GM12892 (cell line): ENCODE measurements around the gene MOV10L1.
A peak's percentile ranks its signal among the peaks of the same experiment; 100 is the strongest.

Experiments
- DNase-seq: peaks from one replicate; pipeline ENCODE4 v3.0.0; 2011; ENCODE audit not compliant: insufficient read length
- FAIRE-seq: peaks from 2 replicates; lab custom pipeline; 2011; peaks lifted over from hg19 to GRCh38; lab: Jason Lieb, UNC
- POLR2A ChIP-seq: IDR thresholded peaks from 2 replicates; pipeline ENCODE4 v1.6.1; 2011; ENCODE audit warnings: low read depth, low read length, control low read depth
- POLR2AphosphoS5 ChIP-seq: IDR thresholded peaks from 2 replicates; pipeline ENCODE4 v1.6.1; 2011; ENCODE audit warnings: low read depth, low read length, control low read depth
- TAF1 ChIP-seq: IDR thresholded peaks from 2 replicates; pipeline ENCODE4 v1.6.1; 2011; ENCODE audit warnings: low read depth, mild to moderate bottlenecking, control low read depth, low read length, borderline replicate concordance

MOV10L1 gene

DNA sequence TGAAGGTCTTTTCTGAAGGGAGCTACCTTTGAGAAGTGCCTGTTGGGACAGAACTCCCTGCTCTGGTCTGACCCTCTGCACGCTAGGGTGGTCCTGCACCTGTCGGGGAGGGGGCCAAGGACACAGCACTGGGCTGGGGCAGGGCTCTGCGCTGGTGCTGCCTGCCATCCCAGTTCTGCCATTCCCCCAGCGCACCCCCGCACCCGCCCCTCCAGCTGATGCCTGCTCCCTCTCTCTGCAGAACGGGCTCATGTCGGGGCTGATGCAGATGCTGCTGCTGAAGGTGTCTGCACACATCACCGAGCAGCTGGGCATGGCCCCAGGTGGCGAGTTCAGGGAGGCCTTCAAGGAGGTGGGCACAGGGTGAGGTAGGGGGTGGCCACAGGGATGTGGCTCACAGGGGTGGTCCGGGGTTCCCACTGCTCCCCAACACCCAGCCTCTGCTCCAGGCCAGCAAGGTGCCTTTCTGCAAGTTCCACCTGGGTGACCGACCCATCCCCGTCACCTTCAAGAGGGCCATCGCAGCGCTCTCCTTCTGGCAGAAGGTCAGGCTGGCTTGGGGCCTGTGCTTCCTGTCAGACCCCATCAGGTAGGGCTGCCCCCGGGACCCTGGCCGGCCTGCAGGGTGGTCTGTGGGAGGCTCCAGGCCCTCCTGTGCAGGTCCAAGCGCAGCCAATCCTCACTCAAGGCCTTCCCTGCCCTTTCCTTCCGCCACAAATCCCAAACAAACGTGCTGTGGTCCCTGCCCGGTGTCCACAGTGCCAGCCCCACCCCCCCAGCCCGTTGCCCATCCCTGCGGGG lies 107.4 kb downstream of the MOV10L1 start:
- no peak for DNase-seq
- TF ChIP-seq POLR2A (0 out of 2 replicates have a peak, but pooled peaks have one; percentile 6), TAF1 (no peak), POLR2AphosphoS5 (no peak; the same call in 1 of the 2 replicates)
- no peak for FAIRE-seq

DNA sequence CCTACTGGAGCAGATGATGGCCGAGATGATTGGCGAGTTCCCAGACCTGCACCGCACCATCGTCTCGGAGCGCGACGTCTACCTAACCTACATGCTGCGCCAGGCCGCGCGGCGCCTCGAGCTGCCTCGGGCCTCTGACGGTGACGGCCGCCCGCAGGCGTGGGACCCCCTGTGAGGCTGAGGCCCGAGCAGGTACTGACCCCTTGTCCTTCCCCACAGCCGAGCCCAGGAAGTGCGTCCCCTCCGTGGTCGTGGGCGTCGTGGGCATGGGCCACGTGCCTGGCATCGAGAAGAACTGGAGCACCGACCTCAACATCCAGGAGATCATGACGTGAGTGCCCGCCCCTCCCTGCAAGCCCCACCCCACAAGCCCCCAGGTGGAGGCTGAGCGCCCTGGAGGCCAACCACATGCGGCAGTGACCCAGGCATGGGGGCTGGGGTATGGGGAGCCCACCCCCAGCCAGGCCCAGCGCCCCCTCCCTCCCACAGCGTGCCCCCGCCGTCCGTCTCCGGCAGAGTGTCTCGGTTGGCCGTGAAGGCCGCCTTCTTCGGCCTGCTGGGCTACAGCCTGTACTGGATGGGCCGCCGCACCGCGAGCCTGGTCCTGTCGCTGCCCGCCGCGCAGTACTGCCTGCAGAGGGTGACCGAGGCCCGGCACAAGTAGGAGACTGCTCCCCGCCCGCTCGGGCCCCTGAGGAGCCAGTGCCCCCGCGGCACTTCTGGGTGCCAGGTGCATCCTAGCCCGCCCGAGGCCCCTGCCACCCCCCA lies 108.2 kb downstream of the MOV10L1 start:
- no peak for TF ChIP-seq TAF1
- TF ChIP-seq POLR2A = 0 out of 2 replicates have a peak, but pooled peaks have one; percentile 7
- DNase-seq (no peak), FAIRE-seq (no peak)

DNA sequence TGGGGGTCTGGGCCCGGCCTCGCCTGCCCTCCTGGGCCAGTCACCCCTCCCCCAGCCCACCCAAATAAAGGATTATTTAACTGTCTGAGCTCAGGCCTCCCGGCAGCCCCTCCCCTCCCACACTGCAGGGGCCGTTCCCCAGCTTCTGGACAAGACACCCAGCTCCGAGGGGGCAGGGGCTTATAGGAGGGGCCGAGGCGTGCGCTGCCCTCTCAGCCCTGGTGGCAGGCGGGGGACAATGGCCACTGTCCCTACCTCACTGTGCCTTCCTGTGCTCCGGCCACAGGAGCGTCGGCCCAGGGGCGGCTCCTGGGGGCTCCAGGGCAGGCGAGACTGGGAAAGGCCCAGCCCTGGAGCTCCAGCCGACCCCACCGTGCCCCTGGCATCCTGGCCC lies 108.8 kb downstream of the MOV10L1 start:
- no peak for TF ChIP-seq POLR2AphosphoS5
- TF ChIP-seq POLR2A = no peak
- no peak for TF ChIP-seq TAF1
- DNase-seq = no peak
- FAIRE-seq = no peak

DNA sequence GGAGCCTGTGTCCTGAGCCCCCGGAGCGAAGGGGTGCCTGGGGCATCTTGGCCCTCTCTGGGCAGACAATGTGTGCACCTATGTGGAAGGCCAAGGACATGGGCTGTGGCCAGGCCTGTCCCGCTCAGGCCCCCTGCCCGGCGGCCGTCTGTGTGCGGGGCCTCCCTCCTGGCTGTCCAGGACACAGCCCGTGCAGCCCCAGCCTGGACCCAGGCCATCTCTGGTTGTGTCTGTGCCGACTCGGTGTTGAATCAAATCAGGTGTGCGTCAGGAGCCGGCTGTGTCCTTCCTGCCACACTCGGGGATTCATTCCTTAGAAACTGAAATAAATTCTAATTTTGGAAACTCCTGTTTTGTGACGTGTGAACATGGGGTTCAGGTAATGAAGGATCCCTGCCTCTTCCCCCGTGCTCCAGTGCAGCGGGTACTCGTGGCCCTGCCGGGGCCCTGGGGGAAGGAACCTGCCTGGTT lies 109.5 kb downstream of the MOV10L1 start:
- DNase-seq (no peak), FAIRE-seq (no peak)
- TF ChIP-seq POLR2A (no peak), TAF1 (no peak), POLR2AphosphoS5 (no peak)

DNA sequence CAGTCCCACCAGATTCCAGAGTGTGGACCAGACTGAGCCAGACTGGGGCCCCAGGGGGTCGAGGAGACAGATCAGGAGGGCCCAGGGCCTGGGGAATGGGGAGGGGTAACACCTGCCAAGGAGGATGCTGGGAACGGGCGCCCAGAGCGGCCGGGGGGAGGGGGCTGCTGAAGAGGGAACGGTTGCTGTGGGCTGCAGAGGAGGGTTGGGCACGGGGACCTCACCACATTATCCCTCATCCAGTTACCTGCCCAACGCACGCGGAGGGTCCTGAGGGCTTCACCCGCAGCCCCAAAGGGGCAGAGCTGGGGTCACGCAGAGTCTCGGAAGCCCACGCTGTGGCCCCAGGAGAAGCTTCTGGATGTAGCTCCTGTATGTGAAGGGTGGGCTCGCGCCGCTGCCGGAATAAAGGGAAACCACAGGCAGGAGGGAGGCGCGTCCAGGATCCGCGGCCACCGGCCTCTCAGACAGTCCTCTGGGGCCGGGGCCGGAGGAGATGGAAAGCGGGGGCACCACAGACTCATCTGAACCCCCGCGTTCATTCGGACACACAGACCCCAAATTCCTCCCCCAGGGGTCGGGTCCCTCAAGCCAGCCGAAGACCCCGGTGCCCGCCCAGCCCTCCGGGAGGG lies 110.1 kb downstream of the MOV10L1 start:
- no peak for FAIRE-seq

DNA sequence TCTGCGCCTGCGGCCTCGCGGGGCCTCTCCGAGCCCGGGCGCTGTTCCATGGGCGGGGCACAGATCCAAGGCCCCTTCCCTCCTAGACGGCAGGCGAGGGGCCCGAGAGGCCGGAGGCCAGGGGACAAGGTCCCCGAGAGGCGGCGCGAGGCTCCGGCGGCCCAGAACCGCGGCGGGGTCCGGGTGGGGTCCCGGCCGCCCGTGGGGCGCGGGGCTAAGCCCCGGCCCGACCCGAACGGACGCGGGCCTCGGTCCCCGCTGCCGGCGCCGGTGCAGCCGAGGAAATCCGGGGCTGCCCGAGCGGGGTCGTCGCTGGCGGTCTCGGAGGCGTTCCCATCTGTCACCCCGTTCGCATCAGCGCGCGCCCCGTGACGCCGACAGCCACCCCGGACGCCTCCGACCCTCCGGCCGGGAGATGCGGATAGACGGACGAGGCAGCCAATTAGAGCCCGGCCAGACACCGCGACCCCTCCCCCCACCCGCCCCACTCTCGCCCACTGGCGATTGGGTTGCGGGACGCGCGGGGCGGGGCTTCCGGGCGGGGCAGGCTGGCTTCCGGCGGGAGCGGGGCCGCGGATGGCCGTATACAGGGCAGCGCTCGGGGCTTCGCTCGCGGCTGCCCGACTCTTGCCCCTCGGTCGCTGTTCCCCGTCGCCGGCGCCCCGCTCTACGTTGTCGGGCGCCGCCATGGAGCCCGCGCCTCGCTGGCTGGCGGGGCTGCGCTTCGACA lies 110.8 kb downstream of the MOV10L1 start, which contains the start of gene SELENOO:
TSS of gene SELENOO (plus strand) at position 551 of the 730 bp plus-strand sequence. CDS start at position 577, 26 bp downstream.
- TF ChIP-seq POLR2A (peak; percentile 64; the same call in 1 of the 2 replicates), POLR2AphosphoS5 (0 out of 2 replicates have a peak, but pooled peaks have one; percentile 34), TAF1 (no peak)
- DNase-seq (peak; percentile 99), FAIRE-seq (peak; percentile 95)

More for the DNA sequence above, 110.1 kb downstream of the MOV10L1 start:
- DNase-seq = no peak
- TF ChIP-seq POLR2A (peak; percentile 43; the same call in 1 of the 2 replicates), TAF1 (no peak)

DNA sequence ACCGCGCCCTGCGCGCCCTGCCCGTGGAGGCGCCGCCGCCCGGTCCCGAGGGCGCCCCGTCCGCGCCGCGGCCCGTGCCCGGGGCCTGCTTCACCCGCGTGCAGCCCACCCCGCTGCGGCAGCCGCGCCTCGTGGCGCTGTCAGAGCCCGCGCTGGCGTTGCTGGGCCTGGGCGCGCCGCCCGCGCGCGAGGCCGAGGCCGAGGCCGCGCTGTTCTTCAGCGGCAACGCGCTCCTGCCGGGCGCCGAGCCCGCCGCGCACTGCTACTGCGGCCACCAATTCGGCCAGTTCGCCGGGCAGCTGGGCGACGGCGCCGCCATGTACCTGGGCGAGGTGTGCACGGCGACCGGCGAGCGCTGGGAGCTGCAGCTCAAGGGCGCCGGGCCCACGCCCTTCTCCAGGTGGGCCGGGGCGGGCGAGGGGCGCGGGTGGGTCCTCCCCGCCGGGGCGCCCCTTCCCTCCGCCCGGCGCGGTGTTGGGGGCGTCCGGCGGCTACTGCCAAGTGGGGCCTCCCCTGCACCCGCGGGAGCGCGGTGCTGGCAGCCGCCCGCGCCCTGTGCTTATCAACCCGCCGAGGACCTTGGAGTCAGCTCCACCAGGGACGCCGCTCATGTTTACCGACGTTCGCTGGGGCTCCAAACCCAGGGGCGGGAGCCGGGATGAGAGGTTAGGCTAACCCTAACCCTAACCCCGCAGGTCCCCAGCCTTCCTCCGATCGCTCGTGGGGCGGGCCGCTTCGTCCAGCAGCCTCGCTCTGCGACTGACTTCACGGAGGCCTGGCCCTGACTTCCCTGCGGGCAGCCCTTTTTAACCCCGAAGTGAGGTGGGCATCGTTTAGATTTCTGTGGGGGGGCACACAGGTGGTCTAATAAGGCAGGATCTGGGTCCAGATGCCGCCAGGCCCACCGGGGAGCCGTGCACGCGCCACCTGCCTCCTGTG lies 111.7 kb downstream of the MOV10L1 start:
- TF ChIP-seq POLR2A = no peak
- no peak for TF ChIP-seq TAF1
- TF ChIP-seq POLR2AphosphoS5 = no peak
- DNase-seq (no peak), FAIRE-seq (no peak)

DNA sequence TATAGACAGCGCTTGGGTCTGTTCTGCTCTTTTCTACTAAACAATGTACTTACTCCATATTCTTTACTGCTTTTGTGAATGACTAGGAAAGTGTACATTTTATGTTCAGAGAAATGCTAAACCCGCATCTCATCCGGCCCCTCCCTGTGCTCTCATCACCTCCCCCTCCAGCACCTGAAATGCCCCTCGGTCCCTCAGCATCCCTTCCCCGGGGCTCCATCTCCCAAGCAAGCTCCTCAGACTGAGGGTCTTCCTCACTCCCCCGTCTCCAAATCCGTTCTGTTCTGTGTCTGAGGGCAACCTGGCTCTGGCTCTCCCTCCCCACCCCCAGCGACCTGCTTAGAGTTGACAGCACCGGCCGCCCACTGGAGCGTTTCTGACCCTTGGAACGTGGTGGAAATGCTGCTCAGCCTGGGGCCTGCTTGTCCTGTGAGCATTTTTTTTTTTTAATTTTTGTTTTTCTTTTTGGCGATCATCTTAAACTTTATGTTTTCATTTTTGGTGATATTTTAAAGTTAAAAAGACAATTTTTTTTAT lies 112.4 kb downstream of the MOV10L1 start:
- peak; percentile 48 for FAIRE-seq
- DNase-seq = no peak
- no peak for TF ChIP-seq POLR2A
- no peak for TF ChIP-seq POLR2AphosphoS5
- no peak for TF ChIP-seq TAF1

DNA sequence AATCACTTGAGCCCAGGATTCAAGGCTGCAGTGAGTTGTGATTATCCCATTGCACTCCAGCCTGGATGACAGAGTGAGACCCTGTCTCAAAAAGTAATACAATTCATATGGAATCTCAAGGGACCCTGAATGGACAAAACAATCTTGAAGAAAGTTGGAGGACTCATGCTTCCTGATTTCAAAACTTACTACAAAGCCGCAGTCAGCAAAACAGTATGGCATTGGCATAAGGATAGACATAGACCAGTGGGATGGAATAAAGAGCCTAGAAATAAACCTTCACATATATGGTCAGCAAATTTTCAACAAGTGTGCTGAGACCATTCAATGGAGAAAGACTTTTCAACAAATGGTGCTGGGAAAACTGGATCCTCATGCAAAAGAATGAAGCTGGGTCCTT lies 113.5 kb downstream of the MOV10L1 start:
- FAIRE-seq (no peak), DNase-seq (no peak)
- no peak for TF ChIP-seq POLR2A
- TF ChIP-seq TAF1 = no peak
- TF ChIP-seq POLR2AphosphoS5 = no peak

DNA sequence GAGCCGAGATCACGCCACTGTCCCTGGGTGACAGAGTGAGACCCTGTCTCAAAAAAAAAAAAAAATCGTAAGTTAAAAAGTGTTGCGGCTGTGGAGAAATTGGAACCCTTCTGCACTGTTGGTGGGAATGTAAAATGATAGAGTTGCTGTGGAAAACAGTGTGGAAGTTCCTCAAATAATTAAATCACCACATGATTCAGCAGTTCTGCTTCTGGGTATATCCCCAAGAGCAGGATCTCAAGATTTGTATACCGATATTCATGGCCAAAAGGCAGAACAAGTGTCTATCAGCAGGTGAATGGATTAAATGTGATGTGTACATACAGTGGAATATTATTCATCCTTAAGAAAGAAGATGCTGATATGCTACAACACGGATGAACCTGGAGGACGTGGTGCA lies 114.8 kb downstream of the MOV10L1 start:
- FAIRE-seq = no peak
- TF ChIP-seq POLR2AphosphoS5 = no peak
- TF ChIP-seq POLR2A = no peak
- TF ChIP-seq TAF1 = no peak
- DNase-seq = no peak
